Activated CD4-positive, alpha-beta memory T cell treated with anti-CD3 and anti-CD28 coated beads, Interleukin-2, amount 10 ng/mL, durations not matched to agents 7 days and 5 days (primary cell): ENCODE data around the gene RIMKLB. TPM values are rescaled to one million over a fixed set of nuclear protein-coding genes. Genes with fewer than 3 reads are reported as not detected.

Source experiments
- CTCF ChIA-PET: fragments of 350-600 bp; sonication (Branson Sonifier 250); formaldehyde crosslinking; loops from one replicate; lab custom pipeline; 2021; ENCODE audit warnings: antibody characterized with exemption, inconsistent platforms; lab: Charles Lee
- POLR2A ChIA-PET: fragments of 350-600 bp; sonication (Branson Sonifier 250); formaldehyde crosslinking; loops from one replicate; lab custom pipeline; 2021; ENCODE audit warnings: antibody characterized with exemption; lab: Charles Lee
- DNase-seq: peaks from one replicate; pipeline ENCODE4 v3.0.0-alpha.2; 2020
- H3K27ac Mint-ChIP-seq: one replicate; pipeline ENCODE4 v1.8.0; 2021; ENCODE audit warnings: mild to moderate bottlenecking, mixed read lengths
- H3K27me3 Mint-ChIP-seq: one replicate; pipeline ENCODE4 v1.8.0; 2021; ENCODE audit warnings: mixed read lengths
- H3K36me3 Mint-ChIP-seq: one replicate; pipeline ENCODE4 v1.8.0; 2021; ENCODE audit warnings: low read depth, mixed read lengths
- H3K4me1 Mint-ChIP-seq: one replicate; pipeline ENCODE4 v1.8.0; 2021; ENCODE audit warnings: mixed read lengths
- H3K4me3 Mint-ChIP-seq: one replicate; pipeline ENCODE4 v1.8.0; 2021; ENCODE audit warnings: mild to moderate bottlenecking, mixed read lengths
- H3K9me3 Mint-ChIP-seq: one replicate; pipeline ENCODE4 v1.8.0; 2021; ENCODE audit warnings: mixed read lengths
- total RNA-seq, 2 experiments: library from RNA; stranded (reverse); gene quantifications; one replicate each; pipeline ENCODE4 v1.2.3, GENCODE V29; 2021

Gene RIMKLB
- total RNA-seq, 2 experiments from 2014 or later: 1.3 to 1.6 TPM

DNA sequence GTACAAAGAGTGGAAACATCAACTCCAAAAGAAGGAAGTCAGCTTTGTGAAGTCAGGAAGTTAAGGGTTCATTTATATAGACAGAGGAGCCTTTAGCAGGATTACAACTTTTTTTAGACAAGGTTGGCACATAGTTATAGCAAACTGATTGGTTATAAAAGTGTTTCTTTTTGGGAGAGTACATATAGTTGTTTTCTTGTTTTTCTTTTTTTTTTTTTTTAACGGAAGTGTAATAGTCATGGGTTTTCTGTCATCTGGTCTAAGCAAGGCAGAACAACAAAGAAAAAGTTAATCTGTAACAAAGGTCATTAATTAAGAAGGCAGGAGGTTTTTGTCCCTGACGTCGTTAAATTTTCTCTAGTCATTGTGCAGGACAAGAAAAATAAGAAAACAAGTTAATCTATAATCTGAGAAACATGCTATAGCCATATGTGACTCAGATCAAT, 22.2 kb upstream of the RIMKLB start:
- Mint-ChIP-seq H3K27ac (no peak overlapping the region), H3K9me3 (no peaks in the 10 kb centered on the region), H3K4me3 (no peak overlapping the region), H3K27me3 (peaks cover 8% of the 10 kb centered on the region), H3K36me3 (no peaks in the 10 kb centered on the region), H3K4me1 (no peaks in the 10 kb centered on the region)
- POLR2A ChIA-PET: no interaction called here
- CTCF ChIA-PET: interaction anchor here (1.7 to 2.9 kb wide), 2 partner anchors 185 to 215 kb away, joined by 8 to 9 read pairs; no protein-coding TSS in a partner anchor
- no peak for DNase-seq

DNA sequence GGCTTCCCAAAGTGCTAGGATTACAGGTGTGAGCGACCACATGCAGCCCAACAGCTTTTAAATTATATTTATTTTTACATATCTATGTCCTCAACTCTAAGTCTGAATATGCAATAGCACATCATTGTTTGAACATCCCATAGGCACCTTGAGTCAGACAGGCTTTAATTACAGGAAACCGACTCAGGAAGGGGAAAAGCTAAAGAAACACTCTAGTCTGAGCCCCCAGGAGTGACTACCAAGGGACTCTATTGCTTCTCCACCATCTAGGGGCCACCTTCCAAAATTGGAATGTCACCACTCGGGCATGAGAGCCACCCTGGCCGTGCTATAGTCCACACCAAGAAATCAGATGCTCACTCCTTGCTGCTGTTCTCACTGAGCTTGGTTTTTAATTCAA, 21.1 kb upstream of the RIMKLB start:
- no peak overlapping the region for H3K27ac Mint-ChIP-seq
- no peaks in the 10 kb centered on the region for H3K9me3 Mint-ChIP-seq
- H3K4me3 Mint-ChIP-seq: no peak overlapping the region
- ChIA-PET POLR2A (no interaction called here), CTCF (interaction anchor here (1.7 to 2.9 kb wide), 2 partner anchors 184 to 214 kb away, joined by 8 to 9 read pairs; no protein-coding TSS in a partner anchor)
- peaks cover 9% of the 10 kb centered on the region for H3K27me3 Mint-ChIP-seq
- no peaks in the 10 kb centered on the region for H3K36me3 Mint-ChIP-seq
- H3K4me1 Mint-ChIP-seq: no peaks in the 10 kb centered on the region
- DNase-seq: no peak

DNA sequence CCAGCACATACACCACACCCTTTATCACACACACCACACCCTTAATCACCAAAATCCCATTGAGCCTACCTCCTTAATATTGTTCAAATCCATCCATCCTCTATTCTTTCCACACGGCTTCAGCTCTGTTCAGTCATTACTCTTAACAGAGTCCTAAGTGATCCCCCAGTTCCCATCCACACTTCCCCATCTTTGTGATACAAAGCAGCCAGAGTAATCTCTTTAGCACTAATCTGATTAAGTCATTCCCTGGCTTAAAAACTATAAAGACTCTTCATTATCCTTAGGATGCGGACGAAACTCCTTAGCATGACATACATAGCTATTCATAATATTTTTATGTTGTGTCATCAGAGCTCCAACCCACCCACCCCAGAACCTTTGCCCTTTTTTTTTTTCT, 20.4 kb upstream of the RIMKLB start:
- H3K27ac Mint-ChIP-seq: no peak overlapping the region
- no peak overlapping the region for H3K4me3 Mint-ChIP-seq
- no peaks in the 10 kb centered on the region for H3K36me3 Mint-ChIP-seq
- peaks cover 14% of the 10 kb centered on the region for H3K27me3 Mint-ChIP-seq
- no peak for DNase-seq
- ChIA-PET POLR2A (no interaction called here), CTCF (interaction anchor here (0.8 to 2.9 kb wide), 3 partner anchors 183 to 372 kb away, joined by 3 to 9 read pairs (median 8); no protein-coding TSS in a partner anchor)
- no peaks in the 10 kb centered on the region for H3K9me3 Mint-ChIP-seq
- H3K4me1 Mint-ChIP-seq: no peaks in the 10 kb centered on the region

DNA sequence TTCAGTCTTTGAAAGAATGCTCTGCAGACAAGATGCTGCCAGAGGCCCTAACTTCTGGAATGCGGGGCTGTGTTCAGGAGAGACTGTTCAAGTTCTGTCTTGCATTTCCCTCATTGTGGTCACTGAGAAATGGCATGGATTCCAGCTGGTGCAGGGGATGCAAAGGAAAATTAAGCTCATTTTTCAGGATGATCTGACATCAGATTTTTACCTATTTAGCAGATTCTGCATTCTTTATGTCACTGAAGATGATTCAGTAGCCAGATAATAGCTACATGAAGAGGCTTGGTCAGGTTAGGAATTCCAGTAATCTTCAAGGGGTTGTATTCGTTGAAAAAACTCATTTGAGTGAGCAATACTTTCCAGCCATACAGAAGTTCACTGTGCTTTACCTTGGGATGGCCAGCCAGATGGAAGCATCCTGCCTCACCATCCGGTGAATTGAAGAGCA, 19.1 kb upstream of the RIMKLB start:
- Mint-ChIP-seq H3K27me3 (peaks cover 18% of the 10 kb centered on the region), H3K4me3 (no peak overlapping the region), H3K27ac (no peak overlapping the region), H3K9me3 (no peaks in the 10 kb centered on the region), H3K4me1 (no peaks in the 10 kb centered on the region), H3K36me3 (no peaks in the 10 kb centered on the region)
- CTCF ChIA-PET: interaction anchor here (0.6 kb wide), 1 partner anchor 38 kb away, joined by 3 read pairs; no protein-coding TSS in a partner anchor
- POLR2A ChIA-PET: no interaction called here
- no peak for DNase-seq

DNA sequence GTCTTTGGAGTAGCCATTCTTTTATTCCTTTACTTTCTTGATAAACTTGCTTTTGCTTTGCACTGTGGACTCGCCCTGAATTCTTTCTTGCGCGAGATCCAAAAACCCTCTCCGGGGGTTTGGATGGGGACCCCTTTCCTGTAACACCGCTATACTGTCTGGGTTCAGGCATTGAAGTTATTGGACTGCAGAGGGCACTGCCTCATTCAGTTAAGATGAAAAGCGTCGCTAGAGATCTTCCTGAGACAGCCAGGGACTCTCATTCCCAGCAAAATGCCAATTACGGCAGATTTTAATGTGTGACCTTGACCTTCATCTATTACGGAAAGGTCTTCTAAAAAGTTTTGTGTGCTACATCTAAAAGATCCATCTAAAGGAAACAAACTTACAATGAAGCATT, 17.3 kb upstream of the RIMKLB start:
- CTCF ChIA-PET: interaction anchor here (2.1 to 2.2 kb wide), 2 partner anchors 180 to 369 kb away, joined by 7 to 15 read pairs; no protein-coding TSS in a partner anchor
- Mint-ChIP-seq H3K4me3 (no peak overlapping the region), H3K36me3 (no peaks in the 10 kb centered on the region), H3K27me3 (peaks cover 20% of the 10 kb centered on the region), H3K9me3 (no peaks in the 10 kb centered on the region), H3K4me1 (no peaks in the 10 kb centered on the region), H3K27ac (no peak overlapping the region)
- POLR2A ChIA-PET: no interaction called here
- no peak for DNase-seq

DNA sequence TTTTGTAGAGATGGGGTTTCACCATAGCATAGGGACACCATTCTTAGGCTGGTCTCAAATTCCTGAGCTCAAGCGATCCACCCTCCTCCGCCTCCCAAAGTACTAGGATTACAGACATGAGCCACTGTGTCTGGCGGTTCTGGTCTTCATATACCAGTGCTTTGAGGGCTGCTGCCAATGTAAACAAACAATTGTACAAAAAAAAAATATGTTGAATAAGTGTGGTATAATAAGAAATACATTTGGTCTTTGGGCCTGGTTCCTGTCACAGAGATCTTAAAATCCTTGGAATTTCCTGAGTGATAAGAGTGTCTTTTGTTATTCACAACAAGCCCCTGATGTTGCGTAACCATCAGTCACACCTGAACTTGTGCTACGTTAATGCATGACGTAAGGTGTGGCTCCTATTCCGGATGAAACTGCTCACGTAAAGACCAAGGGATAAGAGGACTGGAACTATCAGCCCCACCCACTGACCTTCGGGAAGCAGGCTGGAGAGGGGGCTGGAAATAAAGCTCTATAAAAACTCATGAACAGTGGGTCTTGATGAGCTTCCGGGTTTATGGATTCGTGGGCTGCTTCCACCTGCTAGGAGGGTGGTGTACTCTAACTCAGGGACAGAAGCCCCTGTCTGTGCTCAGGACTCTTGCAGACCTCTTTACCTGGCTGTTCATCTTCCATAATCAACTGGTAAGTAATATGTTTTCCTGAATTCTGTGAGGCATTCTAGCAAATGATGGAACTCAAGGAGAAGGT, 16.5 kb upstream of the RIMKLB start:
- POLR2A ChIA-PET: no interaction called here
- H3K27me3 Mint-ChIP-seq: peaks cover 18% of the 10 kb centered on the region
- no peak overlapping the region for H3K4me3 Mint-ChIP-seq
- H3K36me3 Mint-ChIP-seq: no peaks in the 10 kb centered on the region
- no peaks in the 10 kb centered on the region for H3K9me3 Mint-ChIP-seq
- DNase-seq: no peak
- H3K27ac Mint-ChIP-seq: no peak overlapping the region
- CTCF ChIA-PET: interaction anchor here (0.8 to 2.2 kb wide), 9 partner anchors 8 to 370 kb away, joined by 3 to 15 read pairs (median 4); partner anchors contain the start of gene M6PR
- no peaks in the 10 kb centered on the region for H3K4me1 Mint-ChIP-seq

DNA sequence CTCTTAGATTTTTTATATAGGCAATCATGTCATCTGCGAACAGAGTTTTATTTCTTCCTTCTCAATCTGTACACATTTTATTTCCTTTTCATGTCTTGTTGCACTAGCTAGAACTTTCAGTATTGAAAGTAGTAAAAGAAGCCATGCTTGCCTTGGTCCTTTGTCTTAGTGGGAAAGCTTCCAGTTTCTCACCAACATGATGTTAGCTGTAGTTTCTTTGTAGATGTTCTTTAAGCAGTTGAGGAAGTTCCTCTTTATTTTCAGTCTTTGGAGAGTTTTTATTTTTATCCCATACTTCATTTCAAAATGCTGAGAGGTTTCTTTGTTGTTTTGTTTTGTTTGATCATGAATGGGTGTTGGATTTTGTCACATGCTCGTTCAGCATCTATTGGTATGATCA, 12.7 kb upstream of the RIMKLB start:
- H3K36me3 Mint-ChIP-seq: no peaks in the 10 kb centered on the region
- POLR2A ChIA-PET: no interaction called here
- no peaks in the 10 kb centered on the region for H3K9me3 Mint-ChIP-seq
- no peak overlapping the region for H3K4me3 Mint-ChIP-seq
- no peak overlapping the region for H3K27ac Mint-ChIP-seq
- no peaks in the 10 kb centered on the region for H3K4me1 Mint-ChIP-seq
- no peak for DNase-seq
- H3K27me3 Mint-ChIP-seq: peaks cover 16% of the 10 kb centered on the region
- CTCF ChIA-PET: interaction anchor here (0.8 to 1.1 kb wide), 5 partner anchors 28 to 364 kb away, joined by 3 read pairs; no protein-coding TSS in a partner anchor

DNA sequence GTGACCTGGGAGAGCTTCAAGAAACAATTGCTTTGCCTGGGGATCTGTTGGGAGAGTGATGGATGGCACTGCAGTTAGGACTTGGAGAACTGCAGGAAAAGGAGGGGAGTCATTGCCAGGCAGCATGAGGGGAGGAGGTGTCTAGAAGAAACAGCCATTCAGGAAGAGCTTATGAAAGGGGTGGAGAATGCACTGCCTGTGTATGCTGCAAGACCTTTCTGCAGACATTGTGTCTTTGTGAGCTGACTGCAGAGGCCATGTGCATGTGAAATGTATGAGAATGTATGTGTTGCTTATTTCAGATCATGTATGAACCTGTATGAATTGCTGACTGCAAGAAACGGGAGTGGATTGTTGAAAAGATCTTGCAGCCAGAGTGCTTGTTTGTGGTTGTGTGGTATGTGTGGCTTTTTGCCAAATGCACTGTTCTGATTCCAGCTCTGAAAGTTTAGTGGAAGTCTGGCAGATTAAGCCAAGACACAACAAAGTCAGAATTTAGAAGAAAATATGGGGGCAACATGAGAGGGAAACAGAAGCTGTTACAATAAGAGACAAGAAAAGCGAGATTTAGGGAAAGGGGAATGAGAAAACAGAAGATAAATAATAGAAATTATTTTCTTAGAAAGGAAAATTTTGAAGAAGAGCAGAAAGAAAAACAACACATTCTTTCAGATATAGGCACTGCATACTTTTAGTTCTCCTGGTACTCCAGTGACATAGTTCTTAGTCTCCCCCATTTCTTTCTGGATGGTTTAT, 9.8 kb upstream of the RIMKLB start:
- no peak for DNase-seq
- CTCF ChIA-PET: interaction anchor here (0.6 to 1.0 kb wide), 4 partner anchors 30 to 261 kb away, joined by 3 to 5 read pairs (median 4); partner anchors contain the start of gene M6PR
- Mint-ChIP-seq H3K4me1 (no peaks in the 10 kb centered on the region), H3K9me3 (no peaks in the 10 kb centered on the region), H3K36me3 (no peaks in the 10 kb centered on the region), H3K4me3 (no peak overlapping the region), H3K27ac (no peak overlapping the region), H3K27me3 (peaks cover 16% of the 10 kb centered on the region)
- POLR2A ChIA-PET: interaction anchor here (1.5 kb wide), 1 partner anchor 9 kb away, joined by 5 read pairs; the partner anchor contains the start of gene RIMKLB

DNA sequence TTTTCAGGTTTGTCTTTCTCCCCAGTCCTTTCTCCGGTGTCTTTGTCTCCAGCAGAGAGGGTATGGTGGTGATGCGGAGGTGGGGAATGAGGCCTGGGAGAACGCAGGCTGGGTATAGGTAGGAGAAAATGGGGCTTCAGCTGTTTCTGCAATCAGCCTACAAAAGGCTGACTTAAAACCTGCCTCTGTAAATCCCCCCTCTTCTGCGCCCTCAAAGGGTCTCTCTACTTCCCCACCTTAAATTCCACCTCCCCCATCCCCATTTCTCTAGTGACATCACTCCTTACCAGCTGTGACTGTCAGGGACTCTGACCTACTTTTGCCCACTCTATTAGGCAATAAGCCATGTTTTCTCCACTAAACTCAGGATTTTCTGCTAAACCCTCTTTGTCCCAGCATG, 8.1 kb upstream of the RIMKLB start:
- Mint-ChIP-seq H3K36me3 (no peaks in the 10 kb centered on the region), H3K27me3 (peaks cover 14% of the 10 kb centered on the region), H3K4me1 (no peaks in the 10 kb centered on the region), H3K27ac (no peak overlapping the region), H3K9me3 (no peaks in the 10 kb centered on the region), H3K4me3 (no peak overlapping the region)
- no peak for DNase-seq
- CTCF ChIA-PET: no interaction called here
- POLR2A ChIA-PET: no interaction called here

DNA sequence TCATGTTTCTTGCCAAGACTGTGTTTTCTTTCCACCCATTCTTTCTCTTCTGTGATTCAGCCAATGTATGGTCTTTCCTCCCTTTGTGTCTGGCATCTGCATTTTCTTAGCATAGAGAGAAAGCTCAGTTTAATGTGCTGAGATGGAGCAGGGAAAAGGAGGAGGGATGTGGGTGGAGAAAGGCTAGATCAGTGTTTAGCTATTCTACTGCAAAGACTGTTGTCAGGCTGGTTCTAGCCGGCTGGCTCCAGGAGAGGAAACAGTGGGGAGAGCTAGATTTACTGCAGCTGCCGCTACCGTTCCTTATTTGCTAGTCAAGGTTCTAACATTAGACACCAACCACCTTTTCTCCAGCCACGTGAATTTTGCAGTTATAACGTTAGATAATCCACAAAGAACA, 5.2 kb upstream of the RIMKLB start:
- Mint-ChIP-seq H3K4me1 (peaks cover 3% of the 10 kb centered on the region), H3K4me3 (no peak overlapping the region), H3K27ac (no peak overlapping the region), H3K36me3 (no peaks in the 10 kb centered on the region), H3K9me3 (no peaks in the 10 kb centered on the region), H3K27me3 (peaks cover 20% of the 10 kb centered on the region)
- POLR2A ChIA-PET: no interaction called here
- DNase-seq: no peak
- CTCF ChIA-PET: no interaction called here

DNA sequence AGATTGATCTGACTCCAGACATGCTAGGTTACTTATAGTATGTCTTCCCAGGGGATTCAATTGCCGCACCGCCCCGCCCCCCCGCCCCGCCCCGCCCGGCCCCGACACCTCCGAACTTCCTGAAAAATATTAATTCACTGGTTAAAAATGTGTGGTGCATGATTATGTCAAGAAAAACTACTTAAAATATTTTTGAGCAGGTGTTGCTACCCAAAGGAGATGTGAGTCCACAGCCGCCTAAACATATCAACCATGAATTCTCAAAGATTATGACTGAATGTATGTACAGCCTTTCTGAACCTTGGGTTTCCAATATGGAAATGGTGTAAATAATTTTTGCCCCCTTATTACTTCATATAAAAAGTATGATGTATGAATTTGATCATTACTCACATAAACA, 2.7 kb upstream of the RIMKLB start:
- no peaks in the 10 kb centered on the region for H3K36me3 Mint-ChIP-seq
- CTCF ChIA-PET: interaction anchor here (0.7 to 0.9 kb wide), 3 partner anchors 13 to 342 kb away, joined by 3 to 4 read pairs (median 3); no protein-coding TSS in a partner anchor
- H3K27me3 Mint-ChIP-seq: peaks cover 33% of the 10 kb centered on the region
- no peak for DNase-seq
- H3K4me3 Mint-ChIP-seq: no peak overlapping the region
- no peaks in the 10 kb centered on the region for H3K9me3 Mint-ChIP-seq
- POLR2A ChIA-PET: no interaction called here
- H3K4me1 Mint-ChIP-seq: peaks cover 14% of the 10 kb centered on the region
- H3K27ac Mint-ChIP-seq: no peak overlapping the region

DNA sequence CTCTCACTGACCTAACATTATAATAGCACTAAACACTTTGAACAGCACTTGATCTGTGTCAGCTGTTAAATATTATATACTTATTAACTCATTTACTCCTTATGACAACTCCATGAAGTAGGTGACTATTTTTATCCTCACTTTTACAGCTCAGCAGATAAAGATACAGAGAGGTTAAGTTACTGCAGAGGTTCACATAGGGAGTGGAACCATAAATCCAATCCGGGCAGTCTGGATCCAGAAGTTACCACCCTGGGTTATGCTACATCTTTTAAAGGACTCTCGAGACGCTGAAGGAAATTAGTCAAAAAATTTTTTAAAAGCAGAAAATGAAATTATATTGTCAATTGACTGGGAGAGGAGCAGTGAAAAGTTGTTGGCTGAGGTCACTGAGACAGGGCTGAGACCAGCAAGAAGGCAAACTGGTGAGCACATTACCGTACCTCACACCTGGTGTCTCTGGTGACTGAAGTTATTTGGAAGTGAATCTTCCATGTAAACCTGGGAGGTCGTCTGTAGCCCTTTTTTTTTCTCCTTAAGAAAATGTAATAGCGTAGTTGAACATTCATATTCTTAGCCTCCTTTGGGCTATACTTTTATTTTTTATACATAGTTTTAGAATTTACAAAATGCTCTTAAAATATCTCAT, 1.2 kb upstream of the RIMKLB start:
- Mint-ChIP-seq H3K4me3 (peak overlapping the region; percentile 86), H3K27ac (no peak overlapping the region), H3K9me3 (no peaks in the 10 kb centered on the region), H3K4me1 (peaks cover 14% of the 10 kb centered on the region), H3K27me3 (peaks cover 41% of the 10 kb centered on the region), H3K36me3 (no peaks in the 10 kb centered on the region)
- no peak for DNase-seq
- ChIA-PET POLR2A (interaction anchor here (2.1 kb wide), 1 partner anchor 9 kb away, joined by 5 read pairs; no protein-coding TSS in a partner anchor), CTCF (no interaction called here)
